Heart left ventricle (tissue), 16 donors: ENCODE results near the gene GGN. TPM values are rescaled to one million over a fixed set of nuclear protein-coding genes. Genes with fewer than 3 reads are reported as not detected.

Experiments
- ATAC-seq, 4 donors: fragments of 200-7000 bp; cut with Tn5 transposase; one replicate each; pipeline ENCODE4 v1.9.1; 2020 to 2022; ENCODE audit warnings: moderate library complexity in 4 of 4, mild to moderate bottlenecking in 3 of 4, moderate number of reproducible peaks in 1 of 4
- DNase-seq, 5 donors: peaks; one replicate each; pipeline ENCODE4 v3.0.0-alpha.2; 2020
- H3K27ac ChIP-seq, 12 donors: fragments of 200-600 bp; sonication (generic) in 4 of 12; one replicate each; pipeline versions ENCODE4 v1.5.0 to v1.8.0; 2016 to 2022; ENCODE audit warnings: mild to moderate bottlenecking in 2 of 12
- H3K27me3 ChIP-seq, 9 donors: fragments of 200-600 bp; sonication (generic) in 2 of 9; one replicate each; pipeline versions ENCODE4 v1.5.1 to v1.8.0; 2016 to 2022; ENCODE audit warnings: mild to moderate bottlenecking in 3 of 9
- H3K36me3 ChIP-seq, 9 donors: fragments of 200-600 bp; sonication (generic) in 2 of 9; one replicate each; pipeline versions ENCODE4 v1.5.0 to v1.8.0; 2018 to 2022; ENCODE audit warnings: mild to moderate bottlenecking in 2 of 9
- H3K4me1 ChIP-seq, 12 donors: fragments of 200-600 bp; sonication (generic) in 4 of 12; one replicate each; pipeline versions ENCODE4 v1.5.0 to v1.8.0; 2016 to 2022; ENCODE audit warnings: mild to moderate bottlenecking in 3 of 12
- H3K4me3 ChIP-seq, 12 donors: fragments of 200-600 bp; sonication (generic) in 4 of 12; one replicate each; pipeline versions ENCODE4 v1.5.0 to v1.8.0; 2017 to 2022; ENCODE audit warnings: mild to moderate bottlenecking in 9 of 12, moderate library complexity in 4 of 12
- H3K9me3 ChIP-seq, 12 donors: fragments of 200-600 bp; sonication (generic) in 4 of 12; one replicate each; pipeline versions ENCODE4 v1.5.0 to v1.8.0; 2016 to 2022; ENCODE audit warnings: mild to moderate bottlenecking in 1 of 12
- POLR2A ChIP-seq, 2 donors: fragments of 450-650 bp; IDR thresholded peaks; one replicate each; pipeline ENCODE4 v1.6.1; 2017; ENCODE audit warnings: antibody characterized with exemption in 2 of 2, mild to moderate bottlenecking in 2 of 2, moderate library complexity in 2 of 2
- WGBS, 4 donors: extraction: QIAGEN DNeasy Blood & Tissue Kit in 2 of 4; methylation state at CpG; one replicate each; pipeline versions ENCODE4 v1.1.5 to v1.1.7; 2013 to 2018; 5-methylcytosine and 5-hydroxymethylcytosine counted together
- intact Hi-C, 10 donors: fragments of 100-400 bp; cut with DNase I; formaldehyde crosslinking; loops; one replicate each; pipeline versions ENCODE4 v1.11.1 to v1.14.2; 2022
- polyA plus RNA-seq, 2 donors: library from polyadenylated mRNA; stranded (reverse); fragments of 200-250 nt; gene quantifications; one replicate each; pipeline ENCODE4 v1.2.3, GENCODE V29; 2013
- total RNA-seq, 9 donors: library from RNA; depleted of rRNA in 2 of 9; stranded (reverse); fragments of >200 nt in 2 of 9; fragmentation: NEBNext Ultra II Directional in 3 of 9; extraction: Animal tissue kit (Norgen Biotek cat#: 25700) in 3 of 9; gene quantifications; one replicate each; pipeline versions ENCODE4 v1.1.0 to v1.2.4, GENCODE V29; 2016 to 2023
- TF ChIP-seq, protein P1 (sequence below), 12 donors: fragments of 200-600 bp; sonication (generic) in 4 of 12; IDR thresholded peaks; one replicate each; pipeline versions ENCODE4 v1.5.0 to v1.8.0; 2018 to 2022; ENCODE audit warnings: antibody characterized with exemption in 12 of 12, mild to moderate bottlenecking in 5 of 12
- donor health status: ischemic (EF 13 %, LVEDD 7.1; RV severe dilation, severe dysfunction).
- donor health status: healthy with polysubstance abuse.
- donor health status: DM: no; HTN: yes; CAD: no.
- donor health status: DM: no; HTN: no; CAD: no.
- donor health status: ischemic (EF 25% LVEDD 6.9; RV normal size, moderate dysfunction).
- donor health status: ischemic (EF 25% LVEDD 5.7; RV mildly dilated, moderate dysfunction).
- donor health status: healthy.
- donor health status: DM: yes; HTN: yes; CAD: no.
- donor health status: ischemic (EF 35%, LVEDD 5.7; RV mildly dilated, moderate dysfunction).
- donor health status: nonischemic (EF 11% LVEDD 7.7; RV severe dilation, severe dysfunction).
- donor health status: DM: yes; HTN: yes; CAD: no.
- donor health status: PGD.
- donor health status: ischemic (EF 29% LVEDD 5.4; RV normal size, mild dysfunction).
- donor health status: nonischemic (EF 23%, LVEDD 6.1; RV moderate dilation, normal function).

GGN gene
- total and polyA plus RNA-seq, 11 donors = 0.15 to 0.67 (median 0.31) TPM; not detected in 4

DNA sequence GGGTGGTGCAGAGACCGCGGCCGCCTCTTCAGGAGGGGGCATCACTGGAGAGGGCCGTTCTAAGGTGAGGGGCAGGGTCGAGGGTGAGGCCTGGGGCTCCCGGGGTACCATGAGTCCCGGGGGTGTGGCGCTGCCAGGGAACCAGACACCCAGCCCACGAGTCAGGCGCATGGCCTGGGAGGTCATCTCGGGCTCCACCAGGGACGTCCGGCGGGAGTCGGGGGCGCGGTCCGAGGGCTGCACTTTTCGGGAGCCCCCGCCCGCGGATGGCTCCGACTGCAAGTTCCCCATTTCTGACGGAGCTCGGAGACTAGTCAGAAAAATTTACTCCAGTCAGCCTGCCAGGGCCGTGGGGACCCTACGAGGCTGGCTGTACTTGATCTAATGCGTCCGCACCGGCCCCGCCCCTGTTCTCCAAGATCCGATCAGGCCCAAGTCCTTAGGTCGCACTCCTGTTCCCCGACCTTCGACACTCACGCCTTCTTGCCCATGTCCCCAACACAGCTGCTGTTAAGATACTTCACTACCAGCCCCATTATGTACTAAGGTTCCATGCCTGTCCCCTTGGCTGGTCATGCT, 774 bp downstream of the GGN start:
- peak in 2 of 5 donors; percentile 43 to 75 for DNase-seq
- 16 to 29% (median 17%) methylated on average over 16 to 36 of the region's 36 CpGs for WGBS, 4 donors
- peaks cover 0 to 36% (median 0%) of the 10 kb centered on the region in 9 donors for H3K27me3 ChIP-seq

GRCh38 chr19:38386300-38386970, 1.4 kb downstream of the GGN start:
- ATAC-seq (no peak), DNase-seq (peak in 1 of 5 donors; percentile 61)
- 50 to 64% (median 57%) methylated on average over 30 to 61 of the region's 61 CpGs for WGBS, 4 donors
- Histone ChIP-seq H3K27me3 (peaks cover 0 to 36% (median 0%) of the 10 kb centered on the region in 9 donors), H3K9me3 (no peaks in the 10 kb centered on the region), H3K36me3 (peaks cover 2 to 47% (median 38%) of the 10 kb centered on the region in 9 donors), H3K4me3 (peak overlapping the region in 4 of 12 donors; percentile 56 to 69 (median 66)), H3K4me1 (peaks cover 0 to 42% (median 25%) of the 10 kb centered on the region in 12 donors), H3K27ac (no peak overlapping the region)
- intact Hi-C loops = no loop called here
- TF ChIP-seq, protein P1, sequence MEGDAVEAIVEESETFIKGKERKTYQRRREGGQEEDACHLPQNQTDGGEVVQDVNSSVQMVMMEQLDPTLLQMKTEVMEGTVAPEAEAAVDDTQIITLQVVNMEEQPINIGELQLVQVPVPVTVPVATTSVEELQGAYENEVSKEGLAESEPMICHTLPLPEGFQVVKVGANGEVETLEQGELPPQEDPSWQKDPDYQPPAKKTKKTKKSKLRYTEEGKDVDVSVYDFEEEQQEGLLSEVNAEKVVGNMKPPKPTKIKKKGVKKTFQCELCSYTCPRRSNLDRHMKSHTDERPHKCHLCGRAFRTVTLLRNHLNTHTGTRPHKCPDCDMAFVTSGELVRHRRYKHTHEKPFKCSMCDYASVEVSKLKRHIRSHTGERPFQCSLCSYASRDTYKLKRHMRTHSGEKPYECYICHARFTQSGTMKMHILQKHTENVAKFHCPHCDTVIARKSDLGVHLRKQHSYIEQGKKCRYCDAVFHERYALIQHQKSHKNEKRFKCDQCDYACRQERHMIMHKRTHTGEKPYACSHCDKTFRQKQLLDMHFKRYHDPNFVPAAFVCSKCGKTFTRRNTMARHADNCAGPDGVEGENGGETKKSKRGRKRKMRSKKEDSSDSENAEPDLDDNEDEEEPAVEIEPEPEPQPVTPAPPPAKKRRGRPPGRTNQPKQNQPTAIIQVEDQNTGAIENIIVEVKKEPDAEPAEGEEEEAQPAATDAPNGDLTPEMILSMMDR (IDR thresholded peaks at IDR 0.05) = no peak
- TF ChIP-seq POLR2A (IDR thresholded peaks at IDR 0.05) = no peak

More for the DNA sequence above, 774 bp downstream of the GGN start:
- H3K36me3 ChIP-seq = peaks cover 0 to 41% (median 32%) of the 10 kb centered on the region in 9 donors
- H3K27ac ChIP-seq = peak overlapping the region in 1 of 12 donors; percentile 80
- no peaks in the 10 kb centered on the region for H3K9me3 ChIP-seq
- no peak for TF ChIP-seq POLR2A (IDR thresholded peaks at IDR 0.05)
- TF ChIP-seq, protein P1 (IDR thresholded peaks at IDR 0.05) = no peak
- peak overlapping the region in 11 of 12 donors; percentile 33 to 69 (median 56) for H3K4me3 ChIP-seq
- H3K4me1 ChIP-seq = peaks cover 0 to 42% (median 25%) of the 10 kb centered on the region in 12 donors
- ATAC-seq = peak in 1 of 4 donors; percentile 5
- intact Hi-C loops = no loop called here

DNA sequence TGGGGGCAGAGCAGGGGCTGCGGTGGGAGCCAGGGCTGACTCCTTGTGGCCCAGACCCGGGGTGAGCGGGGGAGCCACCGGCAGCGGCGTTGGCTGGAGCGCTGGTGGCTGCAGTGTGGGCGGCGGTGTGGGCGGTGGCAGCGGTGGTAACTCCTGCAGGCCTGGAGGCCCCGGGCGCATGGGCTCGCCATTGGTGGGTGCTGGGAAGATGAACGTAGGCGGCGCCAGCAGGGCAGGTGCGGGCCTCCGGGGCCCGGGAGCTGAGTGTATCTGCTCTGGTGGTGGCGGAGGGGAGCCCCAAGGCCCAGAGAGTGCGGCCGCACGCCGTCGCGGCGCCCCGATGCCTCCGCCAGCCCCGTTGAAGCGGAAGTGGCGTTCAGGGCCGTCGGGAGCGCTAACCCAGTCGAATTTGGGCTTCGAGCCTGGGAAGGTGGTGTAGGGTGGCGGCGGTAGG, 2.0 kb downstream of the GGN start:
- 60 to 83% (median 69%) methylated on average over 37 to 40 of the region's 40 CpGs for WGBS, 4 donors
- Histone ChIP-seq H3K4me1 (peaks cover 0 to 42% (median 25%) of the 10 kb centered on the region in 12 donors), H3K36me3 (peaks cover 6 to 53% (median 44%) of the 10 kb centered on the region in 9 donors), H3K27ac (no peak overlapping the region), H3K4me3 (no peak overlapping the region), H3K9me3 (no peaks in the 10 kb centered on the region), H3K27me3 (peaks cover 0 to 36% (median 0%) of the 10 kb centered on the region in 9 donors)
- TF ChIP-seq, protein P1 (IDR thresholded peaks at IDR 0.05) = no peak
- TF ChIP-seq POLR2A (IDR thresholded peaks at IDR 0.05) = no peak
- ATAC-seq (no peak), DNase-seq (peak in 1 of 5 donors; percentile 65)
- intact Hi-C loops = no loop called here
